ENCODE measurements around the gene CKMT2.

DNA sequence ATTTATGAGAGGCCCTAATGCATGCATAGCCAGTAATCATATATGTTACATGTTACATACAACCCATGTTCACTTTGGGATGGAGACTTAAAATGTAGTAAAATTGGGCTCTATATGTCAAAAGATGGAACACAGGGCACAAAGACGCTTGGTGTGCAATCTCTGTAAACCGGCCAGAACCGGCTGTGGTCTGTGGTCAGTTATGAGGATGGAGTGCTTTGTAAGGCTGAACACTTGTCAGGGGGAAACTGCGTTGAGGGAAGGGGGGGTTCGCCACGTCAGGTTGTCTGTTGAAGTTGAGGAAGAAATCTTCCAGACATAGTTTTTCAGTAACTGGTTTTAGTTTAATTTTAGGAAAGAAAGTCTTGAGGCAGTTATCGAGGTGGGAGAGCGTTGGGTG, 2.7 kb upstream of the CKMT2 start:
- TF ChIP-seq, protein P1, sequence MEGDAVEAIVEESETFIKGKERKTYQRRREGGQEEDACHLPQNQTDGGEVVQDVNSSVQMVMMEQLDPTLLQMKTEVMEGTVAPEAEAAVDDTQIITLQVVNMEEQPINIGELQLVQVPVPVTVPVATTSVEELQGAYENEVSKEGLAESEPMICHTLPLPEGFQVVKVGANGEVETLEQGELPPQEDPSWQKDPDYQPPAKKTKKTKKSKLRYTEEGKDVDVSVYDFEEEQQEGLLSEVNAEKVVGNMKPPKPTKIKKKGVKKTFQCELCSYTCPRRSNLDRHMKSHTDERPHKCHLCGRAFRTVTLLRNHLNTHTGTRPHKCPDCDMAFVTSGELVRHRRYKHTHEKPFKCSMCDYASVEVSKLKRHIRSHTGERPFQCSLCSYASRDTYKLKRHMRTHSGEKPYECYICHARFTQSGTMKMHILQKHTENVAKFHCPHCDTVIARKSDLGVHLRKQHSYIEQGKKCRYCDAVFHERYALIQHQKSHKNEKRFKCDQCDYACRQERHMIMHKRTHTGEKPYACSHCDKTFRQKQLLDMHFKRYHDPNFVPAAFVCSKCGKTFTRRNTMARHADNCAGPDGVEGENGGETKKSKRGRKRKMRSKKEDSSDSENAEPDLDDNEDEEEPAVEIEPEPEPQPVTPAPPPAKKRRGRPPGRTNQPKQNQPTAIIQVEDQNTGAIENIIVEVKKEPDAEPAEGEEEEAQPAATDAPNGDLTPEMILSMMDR (conservative IDR thresholded peaks at IDR 0.05; ENCODE audit: low read depth, low read length), result no peak
- TF ChIP-seq EZH2phosphoT487 (IDR thresholded peaks at IDR 0.05; ENCODE audit: borderline replicate concordance, low read length), result no peak
